Head of caudate nucleus (tissue), 42 donors: ENCODE results near the gene EPHA6.
"Not testable (repeated sequence)": the region's sequence is repeated elsewhere in the genome, so short reads cannot be mapped to it uniquely, and the experiment has no call there.

Experiments used
- DNase-seq, 42 donors: peaks; one replicate each; pipeline versions ENCODE4 v3.0.0 to v3.0.0-alpha.2; 2020 to 2021; ENCODE audit warnings: mixed read lengths in 7 of 42
- intact Hi-C: fragments of 100-400 bp; cut with DNase I; formaldehyde crosslinking; loops from one replicate; pipeline ENCODE4 v1.15.0; 2022

The EPHA6 gene

DNA sequence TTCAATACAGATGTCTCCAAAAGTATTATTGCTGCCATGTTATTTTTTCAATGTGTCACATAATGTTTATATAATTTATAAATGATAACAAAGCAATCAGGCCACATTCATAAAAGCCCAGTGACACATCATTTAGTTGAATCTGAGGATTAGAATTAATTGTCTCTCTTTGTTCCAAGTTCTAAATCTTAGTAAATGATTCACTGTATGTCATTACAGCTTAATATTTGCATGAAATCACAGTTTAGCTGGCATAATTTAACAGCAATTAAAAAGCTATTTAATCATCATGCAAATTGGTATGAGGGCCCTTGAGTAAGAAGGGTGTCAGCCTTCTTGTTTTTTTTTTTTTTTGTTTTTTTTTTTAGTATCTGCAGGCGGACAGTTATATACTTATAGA lies 427.0 kb downstream of the EPHA6 start:
- intact Hi-C loops = no loop called here
- DNase-seq = no peak

DNA sequence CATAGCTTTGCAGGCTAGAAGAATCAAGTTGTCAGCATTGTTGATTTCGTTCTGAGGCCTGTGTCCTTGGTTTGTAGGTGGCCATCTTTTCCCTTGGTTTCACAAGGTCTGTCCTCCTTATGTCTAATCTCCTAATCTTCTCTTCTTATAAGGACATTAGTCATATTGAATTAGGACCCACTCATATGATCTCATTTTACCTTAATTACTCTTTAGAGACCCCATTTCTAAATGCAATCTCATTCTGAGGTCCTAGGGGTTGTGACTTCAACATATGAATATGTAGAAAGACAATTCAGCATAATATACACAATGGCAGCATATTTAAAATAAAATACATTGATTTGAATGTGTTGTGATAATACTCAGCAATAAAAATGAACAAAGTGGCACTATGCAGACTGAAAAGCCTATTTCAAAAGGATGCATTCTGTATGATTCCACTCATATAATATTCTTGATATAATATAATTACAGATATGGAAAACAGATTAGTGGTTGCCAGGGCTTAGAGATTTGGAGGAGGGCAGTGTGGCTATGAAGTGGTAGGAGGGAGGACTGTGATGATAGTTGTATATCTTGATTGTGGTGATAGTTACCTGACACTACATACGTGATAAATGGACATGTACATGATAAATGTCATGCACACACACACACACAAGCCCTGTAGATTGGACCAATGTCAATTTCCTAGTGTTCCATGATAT lies 431.0 kb downstream of the EPHA6 start:
- intact Hi-C loops = no loop called here

DNA sequence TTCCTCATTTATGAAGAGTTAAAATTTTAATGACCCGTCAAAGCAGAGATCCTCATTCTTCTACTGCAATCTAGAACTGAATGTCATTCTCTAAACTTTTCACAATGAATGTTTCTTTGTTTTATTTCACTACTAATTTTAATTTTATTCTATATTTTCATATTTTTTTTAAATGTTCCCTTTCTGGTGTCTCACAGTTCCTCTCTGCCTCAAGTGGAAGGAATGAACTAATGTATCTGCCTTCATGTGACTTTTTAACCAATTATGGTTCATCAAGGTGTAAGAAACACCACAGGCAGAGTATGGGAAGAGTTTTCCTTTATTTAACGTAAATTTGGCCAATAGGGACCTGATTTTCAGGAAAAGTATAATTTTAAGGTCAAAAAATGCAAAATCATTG lies 441.7 kb downstream of the EPHA6 start:
- DNase-seq = no peak
- intact Hi-C loops = no loop called here

More for the DNA sequence above, 431.0 kb downstream of the EPHA6 start:
- DNase-seq = no peak

DNA sequence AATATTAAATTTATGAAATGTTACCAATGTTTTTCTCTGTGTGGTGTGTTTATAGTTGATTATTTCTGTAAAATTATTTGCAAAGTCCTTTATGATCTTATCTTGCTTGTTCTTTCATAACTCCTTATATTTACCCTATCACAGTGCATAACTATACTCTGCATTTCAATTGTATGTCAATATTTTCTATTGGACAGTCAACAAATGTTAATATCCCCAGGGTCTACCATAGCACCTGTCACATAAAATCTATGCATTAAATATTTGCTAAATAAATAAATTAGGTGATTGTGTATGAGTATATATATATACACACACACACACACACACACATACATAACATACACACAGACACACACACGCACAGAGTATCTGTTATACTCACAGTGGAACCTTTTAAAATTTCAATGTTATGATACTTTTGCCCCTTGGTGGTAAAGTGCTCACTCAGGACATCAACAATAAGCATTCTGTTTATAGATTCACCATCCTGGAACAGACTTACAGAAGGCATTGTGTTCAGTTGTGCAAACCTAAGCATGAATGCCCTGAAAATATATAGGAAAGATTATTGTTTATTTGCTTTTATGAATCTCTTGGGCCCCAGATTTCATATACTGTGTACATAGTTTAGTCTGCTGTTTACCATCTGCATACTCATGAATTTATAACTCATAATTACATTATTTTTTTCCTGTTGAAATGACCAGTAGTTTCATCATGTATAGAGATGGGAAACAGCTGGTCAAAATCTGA lies 443.7 kb downstream of the EPHA6 start:
- DNase-seq = no peak
- intact Hi-C loops = no loop called here

DNA sequence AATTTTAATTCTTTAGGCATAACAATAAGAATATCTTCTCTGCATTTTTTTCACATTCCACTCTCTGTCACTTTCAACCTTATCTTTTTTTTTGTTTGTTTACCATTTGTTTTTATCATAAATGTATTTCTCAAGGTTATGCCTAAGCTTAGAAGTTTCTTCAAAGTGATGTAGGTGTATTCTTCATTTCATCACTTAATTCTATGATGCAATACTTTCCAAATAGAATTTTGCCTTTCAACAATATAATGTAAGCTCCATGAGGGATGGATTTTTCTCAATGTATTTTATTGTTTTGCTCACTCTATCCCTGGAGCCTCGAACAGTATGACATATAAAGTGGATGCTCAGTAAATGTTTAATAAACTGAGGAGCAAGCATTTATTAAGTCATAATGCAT lies 444.9 kb downstream of the EPHA6 start:
- no peak for DNase-seq
- intact Hi-C loops = no loop called here

DNA sequence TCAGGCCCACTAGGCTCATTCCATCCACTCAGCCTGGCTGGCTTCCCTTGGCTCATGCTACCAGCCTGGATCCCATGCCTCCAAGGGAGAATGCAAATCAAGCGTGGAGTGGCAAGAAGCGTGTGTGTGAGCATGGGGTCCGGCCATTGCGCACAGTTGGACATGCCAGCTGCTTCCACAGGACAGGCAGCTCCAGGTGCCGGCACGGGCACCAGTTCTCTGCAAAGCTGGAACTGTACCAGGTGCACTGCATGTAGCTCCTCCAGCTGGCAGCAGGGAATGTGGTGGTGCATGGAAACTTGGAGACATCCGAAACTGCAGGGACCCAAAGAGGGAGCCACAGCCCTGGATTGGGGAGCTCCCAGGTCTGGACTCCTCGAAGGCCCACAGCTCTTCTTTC lies 449.8 kb downstream of the EPHA6 start:
- DNase-seq = peak in 4 of 42 donors; percentile 4 to 42 (median 8)
- intact Hi-C loops = no loop called here

DNA sequence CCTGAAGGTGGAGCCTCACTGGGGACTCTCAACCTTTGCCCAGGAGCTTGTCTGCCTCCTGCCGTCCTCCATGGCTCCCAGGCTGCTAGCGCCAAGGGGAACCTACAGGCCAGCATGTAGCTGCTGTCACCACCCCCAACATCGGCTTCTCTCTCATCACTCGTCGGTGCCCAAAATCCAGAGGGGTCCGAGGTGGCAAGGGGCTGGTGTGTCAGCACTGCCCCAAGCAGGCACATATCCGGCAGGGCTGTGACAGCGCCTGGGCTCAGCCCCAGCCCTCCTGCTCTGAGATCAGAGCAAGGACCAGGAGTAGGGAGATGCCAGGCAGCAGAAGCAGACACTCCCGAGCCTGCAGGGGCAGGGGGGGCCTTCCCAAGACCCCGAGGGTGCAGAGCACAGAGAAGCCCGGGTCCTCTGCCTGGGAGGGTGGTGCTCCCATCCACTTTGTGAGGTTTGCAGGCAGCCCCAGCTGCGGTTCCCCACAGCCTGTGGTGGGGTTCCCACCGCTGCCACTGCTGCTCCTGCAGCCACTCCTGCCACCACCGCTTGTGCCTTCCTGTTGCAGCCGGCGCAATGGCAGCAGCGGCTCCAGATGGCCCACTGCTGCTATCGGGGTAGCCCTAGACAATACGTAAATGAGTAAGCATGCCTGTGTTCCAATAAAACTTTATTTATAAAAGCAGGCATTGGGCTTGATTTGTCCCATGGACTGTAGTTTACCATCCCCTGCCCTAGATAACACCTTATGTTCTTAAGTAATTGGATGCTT lies 451.0 kb downstream of the EPHA6 start:
- no peak for DNase-seq
- intact Hi-C loops = no loop called here

DNA sequence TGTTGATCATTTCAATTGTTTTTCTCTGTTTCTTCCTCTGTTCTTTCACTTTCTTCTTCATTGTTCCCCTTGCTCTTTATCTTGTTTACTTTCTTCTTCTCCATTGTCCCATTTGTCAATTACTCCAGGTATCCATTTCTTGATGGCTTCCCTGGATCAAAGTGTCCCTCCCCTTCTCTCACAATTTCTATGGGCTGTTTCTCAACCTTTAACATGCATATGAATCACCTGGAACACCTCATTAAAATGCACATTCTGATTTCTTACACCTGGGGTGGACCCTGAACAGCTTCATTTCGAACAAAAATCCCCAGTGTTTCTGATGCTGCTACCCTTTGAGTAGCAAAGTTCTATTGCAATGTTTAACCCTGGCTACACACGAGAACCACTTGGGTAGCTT lies 454.8 kb downstream of the EPHA6 start:
- intact Hi-C loops = no loop called here
- DNase-seq = no peak

DNA sequence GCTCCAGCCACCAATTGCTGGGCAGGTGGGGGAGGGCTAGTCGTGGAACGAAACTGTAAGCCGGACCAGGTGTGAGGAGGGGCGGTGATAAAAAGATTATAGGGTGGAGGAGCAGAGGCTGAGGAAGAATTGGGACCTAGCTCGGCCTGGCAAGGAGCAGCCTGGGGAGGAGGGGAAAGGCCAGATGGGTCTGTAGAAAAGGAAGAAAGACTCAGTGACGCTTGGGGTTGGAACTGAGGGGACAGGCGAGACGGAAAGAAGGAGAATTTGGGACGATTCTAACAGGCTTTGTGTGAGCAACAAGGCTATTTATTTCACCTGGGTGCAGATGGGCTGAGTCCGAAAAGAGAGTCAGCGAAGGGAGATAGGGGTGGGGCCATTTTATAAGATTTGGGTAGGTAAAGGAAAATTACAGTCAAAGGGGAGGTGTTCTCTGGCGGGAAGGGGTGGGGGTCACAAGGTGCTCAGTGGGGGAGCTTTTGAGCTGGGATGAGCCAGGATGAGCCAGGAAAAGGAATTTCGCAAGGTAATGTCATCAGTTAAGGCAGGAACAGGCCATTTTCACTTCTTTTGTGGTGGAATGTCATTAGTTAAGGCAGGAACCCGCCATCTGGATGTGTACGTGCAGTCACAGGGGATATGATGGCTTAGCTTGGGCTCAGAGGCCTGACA lies 462.6 kb downstream of the EPHA6 start:
- intact Hi-C loops, DNase-seq: not testable (repeated sequence)

DNA sequence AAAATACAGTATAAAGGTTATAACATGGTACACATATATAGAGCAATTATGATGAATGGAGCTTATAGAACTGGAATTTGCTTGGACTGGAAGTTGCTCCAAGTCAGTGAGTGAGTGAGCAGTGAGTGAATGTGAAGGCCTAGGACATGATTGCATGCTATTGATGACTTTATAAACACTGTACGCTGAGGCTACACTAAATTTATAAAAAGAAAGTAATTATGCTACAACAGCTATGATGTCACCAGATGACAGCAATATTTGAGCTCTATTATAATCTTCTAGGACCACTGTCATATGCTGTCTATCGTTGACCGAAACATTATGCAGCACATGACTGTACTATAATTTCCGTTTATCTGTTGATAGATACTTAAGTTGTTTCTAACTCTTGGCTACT lies 463.3 kb downstream of the EPHA6 start:
- intact Hi-C loops = no loop called here
- DNase-seq = no peak

DNA sequence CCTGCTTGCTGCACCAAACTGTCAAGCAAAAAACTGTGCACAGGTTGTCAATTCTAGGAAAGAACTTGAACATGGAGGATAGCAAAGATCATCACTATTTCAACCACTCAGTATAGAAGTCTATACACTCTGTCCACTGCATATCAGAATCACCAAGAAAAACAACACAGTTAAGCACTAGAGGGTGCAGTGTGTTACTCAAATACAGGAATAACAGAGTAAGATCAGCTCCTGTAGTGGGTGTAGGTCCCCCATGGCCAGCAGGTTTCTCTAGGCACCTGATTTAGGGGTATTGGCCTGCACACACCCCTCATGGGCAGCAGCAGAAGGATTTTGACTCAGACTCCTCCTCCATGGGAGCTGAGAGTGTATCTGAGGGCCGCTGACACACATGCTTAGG lies 464.1 kb downstream of the EPHA6 start:
- no peak for DNase-seq
- intact Hi-C loops = no loop called here

DNA sequence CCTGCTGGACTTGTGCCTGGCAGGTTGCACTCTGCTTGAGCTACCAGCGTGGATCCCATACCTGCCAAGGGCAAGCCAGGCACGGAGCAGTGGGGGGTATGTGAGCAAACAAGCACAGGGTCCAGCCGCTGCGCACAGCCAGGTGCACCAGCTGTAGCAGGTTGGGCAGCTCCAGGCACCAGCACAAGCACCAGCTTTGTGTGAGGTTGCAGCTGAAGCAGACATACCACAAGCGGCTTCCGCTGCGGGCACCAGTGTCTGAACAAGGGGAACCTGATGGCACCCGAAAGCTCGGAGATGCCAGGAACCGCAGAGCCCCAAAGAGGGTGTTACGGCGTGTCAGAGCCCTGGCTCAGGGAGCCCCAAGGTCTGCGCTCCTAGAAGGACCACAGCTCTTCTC lies 477.5 kb downstream of the EPHA6 start:
- intact Hi-C loops = no loop called here
- DNase-seq = no peak

DNA sequence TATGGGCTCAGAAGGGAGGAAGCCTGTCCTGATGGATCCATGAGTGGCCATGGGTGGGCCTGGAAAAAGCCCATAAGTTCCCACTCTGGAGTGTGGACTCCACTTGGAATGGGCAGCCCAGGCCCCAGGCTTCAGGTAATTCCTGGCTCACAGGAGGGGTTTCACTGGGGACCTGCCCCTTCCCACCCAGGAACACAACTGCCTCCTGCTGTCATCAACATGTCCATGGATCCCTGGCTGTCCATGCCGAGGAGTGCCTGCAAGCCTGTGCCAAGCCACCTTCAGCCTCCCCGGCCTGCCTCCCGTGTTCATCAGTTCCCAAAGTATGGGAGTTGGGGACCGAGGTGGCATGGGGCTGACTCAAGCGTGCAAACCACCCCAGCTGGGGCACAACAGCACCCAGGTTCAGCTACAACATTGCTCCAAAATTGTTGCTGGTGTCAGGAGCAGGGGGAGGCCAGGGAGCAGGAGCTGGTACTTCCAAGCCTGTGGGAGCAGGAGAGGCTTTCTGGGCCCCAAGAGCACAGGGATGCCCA lies 479.3 kb downstream of the EPHA6 start:
- intact Hi-C loops = no loop called here
- no peak for DNase-seq

DNA sequence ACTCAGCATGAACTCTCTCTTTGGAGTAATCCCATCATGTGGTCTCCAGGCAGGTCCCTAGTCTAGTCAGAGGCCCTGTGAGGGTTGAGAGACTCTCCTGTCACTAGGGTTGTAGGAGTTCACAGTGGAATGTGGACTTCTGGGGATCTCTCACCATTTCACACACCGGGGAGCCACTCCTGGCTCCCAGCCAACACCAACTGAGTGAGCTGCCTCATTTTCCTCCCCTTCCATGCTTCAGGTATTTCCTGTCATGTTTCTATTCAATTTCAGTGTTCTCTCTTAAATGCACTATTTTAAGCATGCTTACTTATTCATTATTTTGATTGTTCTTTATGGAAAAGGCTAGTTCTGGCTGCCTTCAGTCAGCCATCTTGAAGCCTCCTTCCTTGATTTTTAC lies 482.6 kb downstream of the EPHA6 start:
- DNase-seq = no peak
- intact Hi-C loops = no loop called here

DNA sequence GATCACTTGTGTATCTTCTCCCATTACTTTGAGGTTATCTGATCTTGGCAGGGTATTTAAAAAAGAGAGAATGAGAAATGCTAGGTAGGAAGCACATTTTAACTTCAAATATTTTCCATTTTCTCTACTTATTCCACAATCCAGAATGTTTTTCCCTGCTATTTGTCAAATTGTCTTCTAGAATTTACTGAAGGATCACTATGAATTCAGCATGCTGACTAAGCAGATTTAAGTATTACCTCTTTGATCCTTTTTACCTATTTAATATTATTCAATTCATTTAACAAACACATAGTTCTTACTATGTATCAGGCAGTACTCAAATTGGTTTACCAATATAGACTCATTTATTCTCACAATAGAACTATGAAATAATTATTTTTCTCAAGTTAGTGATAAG lies 486.7 kb downstream of the EPHA6 start:
- intact Hi-C loops = no loop called here
- DNase-seq = no peak

DNA sequence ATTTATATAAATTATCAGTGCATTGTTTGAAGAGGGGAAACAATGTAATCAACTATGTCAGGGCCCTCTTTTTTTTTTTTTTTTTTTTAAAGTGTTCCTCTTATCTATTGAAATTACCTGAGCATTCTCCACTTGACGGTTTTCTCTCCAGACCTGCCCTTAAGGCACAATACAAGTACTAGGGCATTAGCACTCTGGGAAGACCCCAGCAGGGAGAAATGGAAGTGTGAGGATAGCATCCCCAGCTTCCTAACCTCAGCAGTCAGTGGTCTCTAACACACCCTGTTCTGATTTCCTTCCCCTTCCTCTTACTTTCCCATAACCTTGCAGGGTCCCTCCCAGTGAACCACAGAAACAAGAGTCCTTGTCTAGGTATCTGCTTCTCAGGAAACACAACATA lies 491.8 kb downstream of the EPHA6 start:
- intact Hi-C loops = no loop called here
- no peak for DNase-seq

DNA sequence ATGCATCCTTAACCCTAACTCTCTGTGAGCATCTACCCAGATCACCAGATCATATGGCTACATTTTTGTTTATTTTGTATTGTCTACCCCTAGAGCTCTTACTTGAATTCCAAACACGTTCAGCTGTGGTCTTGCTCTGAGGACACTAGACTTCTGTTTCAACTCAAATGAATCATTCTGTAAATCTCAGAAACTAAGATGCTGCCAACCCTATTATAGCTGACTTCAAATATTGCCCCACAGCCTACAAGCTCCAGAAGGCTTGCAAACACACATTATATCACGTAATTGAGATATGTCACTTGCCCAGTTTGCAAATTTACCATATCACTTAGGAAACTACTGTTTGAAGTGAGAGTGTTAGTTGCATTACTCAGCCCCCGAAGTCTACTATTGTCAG lies 524.0 kb downstream of the EPHA6 start:
- intact Hi-C loops = no loop called here
- no peak for DNase-seq

DNA sequence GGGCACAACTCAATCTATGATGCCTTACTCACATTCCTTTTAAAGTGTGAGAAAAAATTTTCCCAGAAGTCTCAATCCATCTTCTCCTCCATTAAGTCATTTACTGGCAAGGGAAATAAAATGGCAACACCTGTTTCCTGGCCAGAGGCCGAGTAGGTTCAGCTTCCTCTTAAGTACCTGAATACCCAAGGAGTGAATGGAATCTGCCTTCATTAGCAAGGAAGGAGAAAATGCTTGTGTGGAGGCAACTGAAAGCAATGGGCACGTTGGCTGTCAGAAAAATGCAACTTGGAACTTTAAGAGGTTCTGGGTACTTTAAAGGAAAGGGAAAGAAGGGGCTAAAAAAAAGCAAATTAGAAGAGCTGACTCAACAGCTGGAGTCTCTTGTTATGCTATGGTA lies 526.5 kb downstream of the EPHA6 start:
- intact Hi-C loops = no loop called here
- DNase-seq = no peak

DNA sequence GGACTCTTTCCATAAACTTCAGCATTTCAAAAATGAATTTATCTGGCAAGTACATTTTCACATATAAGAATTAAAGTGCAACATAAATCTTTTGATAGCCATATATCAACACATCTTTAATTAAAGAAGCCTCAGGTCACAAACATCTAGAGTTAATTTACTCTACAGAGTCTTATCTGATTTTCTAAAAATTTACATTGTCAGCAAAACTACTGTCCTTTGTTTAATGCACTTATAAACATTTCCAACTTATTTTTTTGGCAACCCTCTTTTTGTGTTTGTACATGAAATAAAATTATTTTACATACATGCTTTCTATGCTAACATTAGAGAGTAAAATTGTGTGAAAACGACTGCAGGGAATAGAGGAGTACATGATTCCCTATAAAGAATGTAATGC lies 533.4 kb downstream of the EPHA6 start:
- intact Hi-C loops = no loop called here
- DNase-seq = no peak

DNA sequence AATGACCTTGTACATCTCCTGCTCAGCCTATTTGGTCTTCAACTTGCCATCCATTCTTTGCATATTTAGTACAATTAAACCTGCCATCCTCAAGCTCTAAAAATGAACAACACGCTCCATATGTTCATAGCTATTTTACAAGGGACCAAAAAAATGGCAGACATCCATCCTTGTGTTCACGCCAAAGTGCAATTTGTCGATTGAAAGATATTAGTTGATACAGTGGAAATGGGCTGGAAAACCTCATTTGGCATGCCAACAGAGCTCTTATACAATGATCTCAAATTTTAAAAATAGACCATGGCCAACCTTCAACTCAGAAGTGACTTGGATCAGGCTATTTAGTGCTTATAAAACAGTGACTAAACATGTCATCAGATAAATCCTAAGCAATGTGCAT lies 536.6 kb downstream of the EPHA6 start:
- DNase-seq = no peak
- intact Hi-C loops = no loop called here
